ENCODE measurements around the gene PRELID3B.

- TF ChIP-seq CTCF (conservative IDR thresholded peaks at IDR 0.05) (no peak), EZH2 (IDR thresholded peaks at IDR 0.05; ENCODE audit: low read depth) (no peak)
Observed at GRCh38 chr20:58995461-58996225, 46.9 kb downstream of the PRELID3B start.

Data from PC-9 (cell line).